GM23338 (cell line): ENCODE data around the gene CNN3. TPM values are rescaled to one million over a fixed set of nuclear protein-coding genes. Genes with fewer than 3 reads are reported as not detected.
A peak's percentile ranks its signal among the peaks of the same experiment; 100 is the strongest.

Source experiments
- ATAC-seq: fragments of 200-7000 bp; cut with Tn5 transposase; 3 replicates; pipeline ENCODE4 v1.9.1; 2020
- DNase-seq: peaks from one replicate; pipeline ENCODE4 v3.0.0-alpha.2; 2015; ENCODE audit warnings: low spot score
- H2AFZ ChIP-seq: fragments of 200-600 bp; sonication (generic); 2 replicates; pipeline ENCODE4 v1.8.0; 2016; ENCODE audit warnings: antibody characterized with exemption, mild to moderate bottlenecking, moderate library complexity
- H3F3A ChIP-seq: fragments of 200-600 bp; sonication (generic); replicated peaks from 2 replicates; pipeline ENCODE4 v1.8.0; 2017; ENCODE audit warnings: antibody characterized with exemption, mixed run types, low read depth
- H3K27ac ChIP-seq: fragments of 200-600 bp; sonication (generic); 2 replicates; pipeline ENCODE4 v1.6.1; 2016; ENCODE audit warnings: low read depth
- H3K27me3 ChIP-seq: fragments of 200-600 bp; sonication (generic); 2 replicates; pipeline ENCODE4 v1.8.0; 2016; ENCODE audit warnings: mild to moderate bottlenecking, mixed run types, moderate library complexity; ENCODE audit not compliant: insufficient read depth
- H3K36me3 ChIP-seq: fragments of 200-600 bp; sonication (generic); 2 replicates; pipeline ENCODE4 v1.8.0; 2016; ENCODE audit warnings: mild to moderate bottlenecking; ENCODE audit not compliant: insufficient read depth
- H3K4me1 ChIP-seq: fragments of 200-600 bp; sonication (generic); 2 replicates; pipeline ENCODE4 v1.8.0; 2016; ENCODE audit warnings: mild to moderate bottlenecking, moderate library complexity; ENCODE audit not compliant: insufficient read depth
- H3K4me2 ChIP-seq: fragments of 200-600 bp; sonication (generic); 2 replicates; pipeline ENCODE4 v1.7.1; 2017; ENCODE audit warnings: mixed run types
- H3K4me3 ChIP-seq: fragments of 200-600 bp; sonication (generic); 2 replicates; pipeline ENCODE4 v1.6.1; 2016; ENCODE audit warnings: mixed run types
- H3K79me2 ChIP-seq: fragments of 200-600 bp; sonication (generic); replicated peaks from 2 replicates; pipeline ENCODE4 v1.8.0; 2017; ENCODE audit warnings: mild to moderate bottlenecking; ENCODE audit not compliant: insufficient read depth
- H3K9me2 ChIP-seq: fragments of 200-600 bp; sonication (generic); 2 replicates; pipeline ENCODE4 v1.8.0; 2017; ENCODE audit not compliant: insufficient read depth
- H4K20me1 ChIP-seq: fragments of 200-600 bp; sonication (generic); replicated peaks from 2 replicates; pipeline ENCODE4 v1.8.0; 2017; ENCODE audit warnings: mild to moderate bottlenecking; ENCODE audit not compliant: insufficient read depth
- H3K27ac Mint-ChIP-seq: 2 replicates; pipeline ENCODE4 v1.8.0; 2020; ENCODE audit warnings: inconsistent platforms, mild to moderate bottlenecking, moderate library complexity, mixed read lengths
- H3K27me3 Mint-ChIP-seq: 3 replicates; pipeline ENCODE4 v1.8.0; 2022; ENCODE audit warnings: low read depth, mild to moderate bottlenecking, moderate library complexity, mixed read lengths, inconsistent platforms; ENCODE audit not compliant: insufficient read depth, poor library complexity
- H3K36me3 Mint-ChIP-seq: 3 replicates; pipeline ENCODE4 v1.8.0; 2021; ENCODE audit warnings: low read depth, mild to moderate bottlenecking, inconsistent platforms, moderate library complexity, mixed read lengths
- H3K4me1 Mint-ChIP-seq: 3 replicates; pipeline ENCODE4 v1.8.0; 2020; ENCODE audit warnings: mild to moderate bottlenecking, inconsistent platforms, mixed read lengths
- H3K4me3 Mint-ChIP-seq: 3 replicates; pipeline ENCODE4 v1.8.0; 2021; ENCODE audit warnings: moderate library complexity, mild to moderate bottlenecking, inconsistent platforms, mixed read lengths
- H3K9me3 Mint-ChIP-seq: 3 replicates; pipeline ENCODE4 v1.8.0; 2020; ENCODE audit warnings: moderate library complexity, mild to moderate bottlenecking, inconsistent platforms, mixed read lengths
- CREB1 ChIP-seq: fragments of 250-450 bp; sonication (Bioruptor Pico); IDR thresholded peaks from 2 replicates; pipeline ENCODE4 v1.5.0; 2020; ENCODE audit warnings: low read depth, mild to moderate bottlenecking, moderate library complexity
- EZH2 ChIP-seq: fragments of 200-600 bp; sonication (generic); IDR thresholded peaks from one replicate; pipeline ENCODE4 v1.8.0; 2017; ENCODE audit warnings: antibody characterized with exemption, mild to moderate bottlenecking, low read depth; ENCODE audit not compliant: unreplicated experiment
- EZH2phosphoT487 ChIP-seq: fragments of 200-600 bp; sonication (generic); IDR thresholded peaks from one replicate; pipeline ENCODE4 v1.8.1; 2018; ENCODE audit warnings: antibody characterized with exemption; ENCODE audit not compliant: unreplicated experiment
- JUNB ChIP-seq: IDR thresholded peaks from one replicate; pipeline ENCODE4 v1.6.1; 2016; ENCODE audit warnings: antibody characterized with exemption; ENCODE audit not compliant: unreplicated experiment
- NANOG ChIP-seq: IDR thresholded peaks from 2 replicates; pipeline ENCODE4 v1.6.1; 2016; ENCODE audit warnings: antibody characterized with exemption, borderline replicate concordance
- STAT1 ChIP-seq: IDR thresholded peaks from one replicate; pipeline ENCODE4 v1.6.1; 2016; ENCODE audit warnings: antibody characterized with exemption; ENCODE audit not compliant: unreplicated experiment
- ZNF114 ChIP-seq: fragments of 250-450 bp; sonication (Bioruptor Pico); IDR thresholded peaks from 2 replicates; pipeline ENCODE4 v1.5.0; 2020; ENCODE audit warnings: mild to moderate bottlenecking, moderate library complexity
- ZNF331 ChIP-seq: fragments of 250-450 bp; sonication (Bioruptor Pico); IDR thresholded peaks from 2 replicates; pipeline ENCODE4 v1.5.0; 2020; ENCODE audit warnings: low read depth, mild to moderate bottlenecking, moderate library complexity
- polyA plus RNA-seq: library from polyadenylated mRNA; unstranded; fragments of >200 nt; fragmentation: Nextera tagmentation; extraction: Ambion mirVana; gene quantifications from 2 replicates; pipeline ENCODE4 v1.2.1, GENCODE V29; 2016
- total RNA-seq: library from RNA; depleted of rRNA; stranded (reverse); fragments of >200 nt; shearing (Covaris generic); gene quantifications from 2 replicates; pipeline ENCODE4 v1.2.3, GENCODE V29; 2014
- TF ChIP-seq, protein P1 (sequence below), 2 experiments: fragments of 200-600 bp in 1 of 2; sonication (generic) in 1 of 2; conservative IDR thresholded peaks; 2 replicates each; pipeline versions ENCODE4 v1.5.1 to v1.6.1; 2016 to 2017; ENCODE audit warnings: antibody characterized with exemption in 2 of 2, low read depth in 2 of 2, mild to moderate bottlenecking in 2 of 2, moderate library complexity in 1 of 2
- TF ChIP-seq, protein P2 (sequence below): IDR thresholded peaks from 2 replicates; pipeline ENCODE4 v1.6.1; 2016; ENCODE audit warnings: antibody characterized with exemption
- TF ChIP-seq, protein P3 (sequence below): IDR thresholded peaks from one replicate; pipeline ENCODE4 v1.6.1; 2018; ENCODE audit warnings: antibody characterized with exemption; ENCODE audit not compliant: unreplicated experiment

The CNN3 gene
- total and polyA plus RNA-seq, 2 experiments from 2014 or later: 220 to 312 TPM

DNA sequence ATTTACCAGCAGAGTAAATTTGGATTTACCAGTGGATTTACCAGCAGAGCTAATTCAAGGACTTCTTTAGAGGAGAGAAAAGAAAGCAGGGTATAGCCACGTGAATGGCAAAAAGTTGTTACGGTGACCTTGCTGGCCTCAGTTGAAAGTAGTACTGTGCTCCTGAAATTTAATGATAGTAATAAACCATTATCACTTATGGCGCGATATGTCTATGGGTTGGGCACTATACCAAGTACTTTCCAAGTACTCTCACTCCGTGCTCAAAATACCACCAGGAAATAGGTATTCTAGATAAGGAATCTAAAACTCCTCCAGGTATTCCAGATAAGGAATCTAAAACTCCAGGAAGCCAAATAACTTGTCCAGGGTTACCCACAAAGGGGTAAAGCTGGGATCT, 70.9 kb downstream of the CNN3 start (continued):
- TF ChIP-seq, protein P1, sequence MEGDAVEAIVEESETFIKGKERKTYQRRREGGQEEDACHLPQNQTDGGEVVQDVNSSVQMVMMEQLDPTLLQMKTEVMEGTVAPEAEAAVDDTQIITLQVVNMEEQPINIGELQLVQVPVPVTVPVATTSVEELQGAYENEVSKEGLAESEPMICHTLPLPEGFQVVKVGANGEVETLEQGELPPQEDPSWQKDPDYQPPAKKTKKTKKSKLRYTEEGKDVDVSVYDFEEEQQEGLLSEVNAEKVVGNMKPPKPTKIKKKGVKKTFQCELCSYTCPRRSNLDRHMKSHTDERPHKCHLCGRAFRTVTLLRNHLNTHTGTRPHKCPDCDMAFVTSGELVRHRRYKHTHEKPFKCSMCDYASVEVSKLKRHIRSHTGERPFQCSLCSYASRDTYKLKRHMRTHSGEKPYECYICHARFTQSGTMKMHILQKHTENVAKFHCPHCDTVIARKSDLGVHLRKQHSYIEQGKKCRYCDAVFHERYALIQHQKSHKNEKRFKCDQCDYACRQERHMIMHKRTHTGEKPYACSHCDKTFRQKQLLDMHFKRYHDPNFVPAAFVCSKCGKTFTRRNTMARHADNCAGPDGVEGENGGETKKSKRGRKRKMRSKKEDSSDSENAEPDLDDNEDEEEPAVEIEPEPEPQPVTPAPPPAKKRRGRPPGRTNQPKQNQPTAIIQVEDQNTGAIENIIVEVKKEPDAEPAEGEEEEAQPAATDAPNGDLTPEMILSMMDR (conservative IDR thresholded peaks at IDR 0.05; ENCODE audit: low read depth in 2 of 2): no peak
- no peak for TF ChIP-seq EZH2phosphoT487
- TF ChIP-seq STAT1: no peak
- TF ChIP-seq CREB1 (CRISPR knock-in tag): no peak
- no peak for TF ChIP-seq ZNF331 (CRISPR knock-in tag)
- TF ChIP-seq NANOG: no peak

DNA sequence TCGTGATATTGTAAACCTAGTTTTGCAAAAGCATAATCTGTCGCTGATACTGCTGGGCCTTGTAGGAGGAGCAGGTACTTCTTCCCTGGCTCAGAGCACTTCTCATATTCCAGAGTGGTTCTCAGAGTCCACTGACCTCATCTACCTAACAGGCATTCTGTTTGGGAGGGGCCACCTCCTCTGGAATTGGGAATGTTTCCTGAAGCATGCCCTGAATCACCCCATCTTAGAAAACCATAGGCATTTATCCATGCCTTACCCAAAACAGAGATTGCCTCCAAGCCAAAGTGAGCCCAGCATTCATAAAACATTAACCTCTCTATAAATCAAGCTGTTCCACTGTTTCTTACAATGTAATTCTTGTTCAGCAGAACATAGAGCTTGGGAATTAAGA, 71.6 kb downstream of the CNN3 start:
- Histone ChIP-seq H3K79me2 (no peaks in the 10 kb centered on the region), H2AFZ (no peak overlapping the region), H3K4me2 (peak overlapping the region; percentile 84), H3K27ac (no peak overlapping the region), H3K36me3 (no peaks in the 10 kb centered on the region), H3K27me3 (no peaks in the 10 kb centered on the region), H3K9me2 (no peaks in the 10 kb centered on the region; the same call in 1 of the 2 replicates), H3K4me1 (peaks cover 6% of the 10 kb centered on the region), H3K4me3 (no peak overlapping the region), H3F3A (no peaks in the 10 kb centered on the region), H4K20me1 (no peaks in the 10 kb centered on the region)
- H3K9me3 Mint-ChIP-seq: no peaks in the 10 kb centered on the region
- DNase-seq: peak; percentile 35
- peak; percentile 16 for ATAC-seq
- H3K27ac Mint-ChIP-seq: no peak overlapping the region
- H3K36me3 Mint-ChIP-seq: no peaks in the 10 kb centered on the region
- H3K4me3 Mint-ChIP-seq: no peak overlapping the region
- H3K4me1 Mint-ChIP-seq: peaks cover 3% of the 10 kb centered on the region; the same call in 2 of the 3 replicates
- H3K27me3 Mint-ChIP-seq: no peaks in the 10 kb centered on the region
- no peak for TF ChIP-seq ZNF331 (CRISPR knock-in tag)
- TF ChIP-seq STAT1: no peak
- TF ChIP-seq ZNF114: no peak
- TF ChIP-seq, protein P2, sequence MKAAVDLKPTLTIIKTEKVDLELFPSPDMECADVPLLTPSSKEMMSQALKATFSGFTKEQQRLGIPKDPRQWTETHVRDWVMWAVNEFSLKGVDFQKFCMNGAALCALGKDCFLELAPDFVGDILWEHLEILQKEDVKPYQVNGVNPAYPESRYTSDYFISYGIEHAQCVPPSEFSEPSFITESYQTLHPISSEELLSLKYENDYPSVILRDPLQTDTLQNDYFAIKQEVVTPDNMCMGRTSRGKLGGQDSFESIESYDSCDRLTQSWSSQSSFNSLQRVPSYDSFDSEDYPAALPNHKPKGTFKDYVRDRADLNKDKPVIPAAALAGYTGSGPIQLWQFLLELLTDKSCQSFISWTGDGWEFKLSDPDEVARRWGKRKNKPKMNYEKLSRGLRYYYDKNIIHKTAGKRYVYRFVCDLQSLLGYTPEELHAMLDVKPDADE: no peak
- TF ChIP-seq NANOG: no peak
- TF ChIP-seq JUNB: no peak
- TF ChIP-seq, protein P3, sequence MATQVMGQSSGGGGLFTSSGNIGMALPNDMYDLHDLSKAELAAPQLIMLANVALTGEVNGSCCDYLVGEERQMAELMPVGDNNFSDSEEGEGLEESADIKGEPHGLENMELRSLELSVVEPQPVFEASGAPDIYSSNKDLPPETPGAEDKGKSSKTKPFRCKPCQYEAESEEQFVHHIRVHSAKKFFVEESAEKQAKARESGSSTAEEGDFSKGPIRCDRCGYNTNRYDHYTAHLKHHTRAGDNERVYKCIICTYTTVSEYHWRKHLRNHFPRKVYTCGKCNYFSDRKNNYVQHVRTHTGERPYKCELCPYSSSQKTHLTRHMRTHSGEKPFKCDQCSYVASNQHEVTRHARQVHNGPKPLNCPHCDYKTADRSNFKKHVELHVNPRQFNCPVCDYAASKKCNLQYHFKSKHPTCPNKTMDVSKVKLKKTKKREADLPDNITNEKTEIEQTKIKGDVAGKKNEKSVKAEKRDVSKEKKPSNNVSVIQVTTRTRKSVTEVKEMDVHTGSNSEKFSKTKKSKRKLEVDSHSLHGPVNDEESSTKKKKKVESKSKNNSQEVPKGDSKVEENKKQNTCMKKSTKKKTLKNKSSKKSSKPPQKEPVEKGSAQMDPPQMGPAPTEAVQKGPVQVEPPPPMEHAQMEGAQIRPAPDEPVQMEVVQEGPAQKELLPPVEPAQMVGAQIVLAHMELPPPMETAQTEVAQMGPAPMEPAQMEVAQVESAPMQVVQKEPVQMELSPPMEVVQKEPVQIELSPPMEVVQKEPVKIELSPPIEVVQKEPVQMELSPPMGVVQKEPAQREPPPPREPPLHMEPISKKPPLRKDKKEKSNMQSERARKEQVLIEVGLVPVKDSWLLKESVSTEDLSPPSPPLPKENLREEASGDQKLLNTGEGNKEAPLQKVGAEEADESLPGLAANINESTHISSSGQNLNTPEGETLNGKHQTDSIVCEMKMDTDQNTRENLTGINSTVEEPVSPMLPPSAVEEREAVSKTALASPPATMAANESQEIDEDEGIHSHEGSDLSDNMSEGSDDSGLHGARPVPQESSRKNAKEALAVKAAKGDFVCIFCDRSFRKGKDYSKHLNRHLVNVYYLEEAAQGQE: no peak
- no peak for TF ChIP-seq EZH2phosphoT487
- TF ChIP-seq EZH2: no peak
- no peak for TF ChIP-seq CREB1 (CRISPR knock-in tag)
- TF ChIP-seq, protein P1 (conservative IDR thresholded peaks at IDR 0.05; ENCODE audit: low read depth in 2 of 2): no peak
